Measurements from ENCODE around the gene ULK4.
"Not testable (repeated sequence)": the region's sequence is repeated elsewhere in the genome, so short reads cannot be mapped to it uniquely, and the experiment has no call there.

Gene ULK4

DNA sequence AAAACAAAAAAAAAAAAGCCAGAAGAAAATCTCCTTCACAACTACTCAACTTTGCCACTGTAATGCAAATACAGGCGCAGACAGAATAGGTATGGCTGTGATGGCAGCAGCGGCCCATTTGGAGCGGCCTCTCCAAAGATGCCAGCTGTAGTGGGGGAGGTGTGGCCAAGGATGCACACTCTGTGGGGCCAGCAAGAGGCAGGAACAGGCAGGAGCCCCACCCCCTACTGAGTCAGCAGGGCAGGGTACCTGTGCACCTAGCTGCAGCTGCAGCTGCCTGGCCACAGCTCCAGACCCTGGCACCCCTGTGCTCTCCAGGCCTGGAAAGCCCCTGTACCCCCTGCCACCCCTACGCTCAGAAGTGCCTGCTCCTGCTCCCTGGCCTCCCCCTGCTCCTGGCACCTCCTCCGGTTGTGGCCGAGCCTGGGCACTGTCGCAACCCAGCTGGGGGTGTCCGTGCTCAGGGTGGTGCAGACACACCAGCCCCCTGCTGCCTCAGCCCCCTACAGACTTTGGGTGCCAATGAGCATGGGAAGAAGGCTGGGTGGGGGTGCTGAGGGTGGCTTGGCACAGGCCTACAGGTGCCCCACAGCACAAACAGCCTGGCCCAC, 312.7 kb downstream of the ULK4 start:
- DNase-seq (ENCODE audit: low read depth, low spot score), result no peak

DNA sequence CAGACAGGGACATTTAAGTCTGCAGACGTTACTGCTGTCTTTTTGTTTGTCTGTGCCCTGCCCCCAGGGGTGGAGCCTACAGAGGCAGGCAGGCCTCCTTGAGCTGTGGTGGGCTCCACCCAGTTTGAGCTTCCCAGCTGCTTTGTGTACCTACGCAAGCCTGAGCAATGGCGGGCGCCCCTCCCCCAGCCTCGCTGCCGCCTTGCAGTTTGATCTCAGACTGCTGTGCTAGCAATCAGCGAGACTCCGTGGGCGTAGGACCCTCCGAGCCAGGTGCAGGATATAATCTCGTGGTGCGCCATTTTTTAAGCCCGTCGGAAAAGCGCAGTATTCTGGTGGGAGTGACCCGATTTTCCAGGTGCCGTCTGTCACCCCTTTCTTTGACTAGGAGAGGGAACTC, 314.2 kb downstream of the ULK4 start:
- DNase-seq (ENCODE audit: low read depth, low spot score), result not testable (repeated sequence)

DNA sequence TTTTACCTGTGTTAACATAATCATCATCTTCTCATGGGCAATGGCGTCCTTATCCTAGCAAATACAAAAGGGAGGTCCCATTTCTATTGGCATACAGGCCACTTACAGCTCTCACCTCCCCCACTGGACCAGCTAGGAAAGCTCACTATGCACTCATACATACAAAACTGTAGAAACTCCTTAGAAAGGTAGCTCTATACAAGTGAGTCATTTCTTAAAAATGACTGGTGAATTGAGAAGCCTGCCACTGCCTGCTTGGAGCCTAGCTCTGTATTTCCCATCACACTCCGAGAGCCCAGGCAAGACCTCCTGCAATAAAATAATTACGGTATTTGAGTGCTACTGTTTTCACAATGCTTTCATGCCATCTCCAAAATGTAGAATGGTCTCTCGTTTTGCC, 321.8 kb downstream of the ULK4 start:
- DNase-seq (ENCODE audit: low read depth, low spot score), result peak; percentile 29

DNA sequence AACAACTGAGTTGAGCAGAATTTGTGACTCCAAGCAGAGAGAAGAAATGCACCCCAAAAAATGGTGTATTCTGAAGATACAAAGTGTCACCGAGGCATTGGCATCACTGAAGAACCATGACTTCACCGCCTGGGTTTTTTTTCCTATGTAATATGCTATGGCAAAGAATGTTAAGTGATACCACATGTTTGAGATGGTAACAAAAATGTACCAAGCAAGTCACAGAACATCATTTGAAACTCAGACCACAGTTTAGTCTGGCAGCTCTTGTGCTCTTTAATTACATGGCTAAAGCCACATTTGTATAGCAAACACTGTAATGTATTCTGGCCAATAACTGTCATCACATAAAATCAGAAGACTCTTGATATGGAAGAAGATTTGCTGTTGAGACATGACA, 323.5 kb downstream of the ULK4 start:
- DNase-seq (ENCODE audit: low read depth, low spot score), result no peak

GRCh38 chr3:41632700-41633099, 329.2 kb downstream of the ULK4 start:
- no peak for DNase-seq (ENCODE audit: low read depth, low spot score)

DNA sequence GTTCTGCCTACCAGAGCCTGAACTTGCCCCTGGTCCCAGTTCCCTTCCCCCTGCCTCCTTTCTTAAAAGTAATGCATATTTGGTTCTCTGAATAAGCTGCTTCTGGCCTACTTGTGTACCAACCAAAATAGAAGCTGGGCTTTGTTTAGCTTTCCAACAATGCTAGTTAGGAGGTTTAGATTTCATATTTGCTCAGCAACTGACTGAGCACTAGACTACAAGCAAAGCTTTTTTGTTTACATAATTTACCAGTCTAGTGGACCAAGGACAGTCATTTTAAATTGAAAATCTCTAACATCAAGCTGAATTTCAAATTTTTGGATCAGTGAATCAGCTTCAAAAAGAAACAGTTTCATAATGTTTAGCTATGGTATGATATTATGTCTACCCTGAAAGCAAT, 331.2 kb downstream of the ULK4 start:
- no peak for DNase-seq (ENCODE audit: low read depth, low spot score)

- DNase-seq (ENCODE audit: low read depth, low spot score), result peak; percentile 66
These were observed 331.9 kb downstream of the ULK4 start for GRCh38 chr3:41629986-41630385.

DNA sequence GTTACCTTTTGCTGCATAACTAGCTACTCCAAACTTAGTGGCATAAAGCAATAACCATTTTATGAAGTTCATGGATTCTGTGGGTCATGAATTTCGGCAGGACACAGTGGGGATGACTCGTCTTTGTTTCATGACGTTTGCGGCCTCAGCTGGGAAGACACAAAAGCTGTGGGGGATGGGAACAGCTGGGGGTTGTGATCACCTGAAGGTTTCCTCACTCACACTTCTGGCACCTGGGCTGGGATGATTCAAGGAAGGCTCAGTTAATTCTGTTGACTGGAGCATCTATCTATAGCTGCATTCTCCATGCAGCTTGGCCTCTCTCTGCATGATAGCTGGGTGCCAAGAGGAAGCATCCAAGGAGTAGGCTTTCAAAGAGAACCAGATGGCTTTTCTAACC, 332.8 kb downstream of the ULK4 start:
- DNase-seq (ENCODE audit: low read depth, low spot score), result no peak

- no peak for DNase-seq (ENCODE audit: low read depth, low spot score)
These were observed 334.3 kb downstream of the ULK4 start for GRCh38 chr3:41627477-41628087.

DNA sequence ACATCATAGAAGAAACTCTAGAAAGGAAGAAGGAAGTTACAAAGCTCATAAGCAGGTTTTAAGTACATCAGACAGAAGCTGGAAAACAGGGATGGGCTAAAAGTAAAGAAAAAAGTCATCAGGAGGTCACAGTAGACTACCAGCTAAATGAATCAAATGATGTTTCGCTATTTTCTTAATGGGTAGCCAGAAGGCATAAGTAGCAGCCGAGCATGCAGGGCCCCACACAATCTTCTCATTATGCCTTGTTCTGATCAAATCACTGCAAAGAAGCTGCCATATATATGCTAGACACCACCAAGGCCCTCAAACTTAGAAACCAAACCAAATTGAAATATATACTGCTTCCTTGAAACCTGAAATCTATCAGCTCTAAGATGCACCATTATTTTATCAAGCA, 349.1 kb downstream of the ULK4 start:
- no peak for DNase-seq (ENCODE audit: low read depth, low spot score)

GRCh38 chr3:41611008-41611407, 350.9 kb downstream of the ULK4 start:
- no peak for DNase-seq (ENCODE audit: low read depth, low spot score)

- DNase-seq (ENCODE audit: low read depth, low spot score), result no peak
These were observed 353.6 kb downstream of the ULK4 start for GRCh38 chr3:41608347-41608746.

- no peak for DNase-seq (ENCODE audit: low read depth, low spot score)
These were observed 358.1 kb downstream of the ULK4 start for GRCh38 chr3:41603807-41604206.

- DNase-seq (ENCODE audit: low read depth, low spot score), result no peak
These were observed 359.8 kb downstream of the ULK4 start for GRCh38 chr3:41602121-41602520.

DNA sequence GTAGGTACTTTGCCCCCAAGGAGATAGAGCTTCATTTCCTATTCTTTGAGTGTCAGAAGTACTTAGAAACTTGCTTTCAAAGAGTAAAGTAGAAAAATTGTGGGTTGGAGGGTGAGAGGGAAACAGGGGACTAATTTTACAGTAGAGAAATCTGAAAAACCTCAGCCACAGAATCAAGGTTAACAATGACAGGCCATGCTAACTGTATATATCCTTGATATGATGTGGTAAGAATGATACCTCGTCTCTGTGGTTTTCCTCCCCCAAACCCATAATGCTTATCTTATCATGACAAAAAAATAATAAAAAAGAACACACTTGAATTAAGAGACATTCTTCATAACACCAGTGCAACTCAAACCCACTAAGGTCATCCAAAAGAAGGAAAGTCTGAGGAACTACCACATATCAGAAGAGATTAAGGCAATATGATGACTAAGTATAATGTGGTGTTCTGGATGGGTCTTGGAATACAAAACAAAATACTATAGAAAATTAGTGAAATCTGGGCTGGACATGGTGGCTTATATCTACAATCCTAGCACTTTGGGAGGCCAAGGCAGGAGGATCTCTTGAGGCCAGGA, 360.4 kb downstream of the ULK4 start:
- no peak for DNase-seq (ENCODE audit: low read depth, low spot score)

DNA sequence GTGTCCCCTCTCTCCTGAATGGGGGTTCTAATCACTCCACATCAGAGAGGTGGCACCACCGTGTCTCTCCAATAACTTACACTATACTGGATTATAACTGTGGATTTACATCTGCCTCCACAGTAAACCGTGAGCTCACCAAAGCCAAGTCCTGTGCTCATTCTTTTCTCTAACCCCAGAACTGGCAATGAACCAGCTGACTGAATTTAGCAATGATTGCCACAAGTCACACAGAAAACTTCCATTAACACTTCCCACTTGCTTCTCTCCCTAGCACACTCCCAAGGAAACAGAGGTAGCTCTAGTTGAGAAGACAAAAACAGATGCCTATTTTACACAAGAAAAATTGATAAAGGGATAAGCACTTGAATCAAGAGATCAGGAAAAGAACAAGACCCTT, 361.3 kb downstream of the ULK4 start:
- peak; percentile 71 for DNase-seq (ENCODE audit: low read depth, low spot score)

DNA sequence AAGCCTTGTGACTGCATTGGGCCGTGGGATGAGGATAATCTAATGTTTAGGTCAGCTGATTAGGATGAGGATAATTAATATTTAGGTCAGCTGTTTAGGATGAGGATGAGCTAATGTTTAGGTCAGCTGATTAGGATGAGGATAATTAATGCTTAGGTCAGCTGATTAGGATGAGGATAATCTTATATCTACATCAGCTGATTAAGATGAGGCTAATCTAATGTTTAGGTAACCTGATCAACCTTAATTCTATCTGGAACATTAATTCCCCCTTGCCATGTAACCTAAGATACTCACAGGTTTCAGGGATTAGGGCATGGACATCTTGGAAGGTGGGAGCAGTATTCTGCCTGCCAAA, 362.8 kb downstream of the ULK4 start:
- DNase-seq (ENCODE audit: low read depth, low spot score), result no peak

GRCh38 chr3:41598402-41599126, 363.3 kb downstream of the ULK4 start:
- DNase-seq (ENCODE audit: low read depth, low spot score), result peak; percentile 73

DNA sequence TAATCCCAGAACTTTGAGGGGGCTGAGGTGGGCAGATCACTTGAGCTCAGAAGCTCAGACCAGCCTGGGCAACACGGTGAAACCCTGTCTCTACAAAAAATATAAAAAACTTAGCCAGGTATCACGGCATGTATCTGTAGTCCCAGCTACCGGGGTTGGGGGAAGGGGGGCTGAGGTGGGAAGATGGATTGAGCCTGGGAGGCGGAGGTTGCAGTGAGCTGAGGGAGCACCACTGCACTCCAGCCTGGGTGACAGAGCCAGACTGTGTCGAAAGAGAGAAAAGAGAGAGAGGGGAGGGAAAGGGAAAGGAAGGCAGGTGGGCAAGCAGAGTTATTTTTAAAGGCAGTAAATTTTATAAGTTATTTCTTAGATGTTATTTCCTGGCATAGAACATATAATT, 368.1 kb downstream of the ULK4 start:
- DNase-seq (ENCODE audit: low read depth, low spot score), result no peak

GRCh38 chr3:41592753-41593510, 369.0 kb downstream of the ULK4 start:
- no peak for DNase-seq (ENCODE audit: low read depth, low spot score)

GRCh38 chr3:41583014-41583413, 378.9 kb downstream of the ULK4 start:
- no peak for DNase-seq (ENCODE audit: low read depth, low spot score)

- no peak for DNase-seq (ENCODE audit: low read depth, low spot score)
These were observed 380.2 kb downstream of the ULK4 start for GRCh38 chr3:41581700-41582099.

Data from astrocyte of the hippocampus (primary cell).